ENCODE data around the gene MAGOHB. TPM values are rescaled to one million over a fixed set of nuclear protein-coding genes. Genes with fewer than 3 reads are reported as not detected.

MAGOHB gene
- total and polyA plus RNA-seq, 10 of the 15 experiments (the other 5 are each of a cell fraction or from before 2014, with no cell fraction given), result 30.6 to 217 (median 55.2) TPM

GRCh38 chr12:10612984-10613348 is 443 bp downstream of the MAGOHB start:
- H3K4me2 ChIP-seq (ENCODE audit: control insufficient read depth, insufficient read depth), result peak overlapping the region; percentile 36
- H3K36me3 ChIP-seq (ENCODE audit: control insufficient read depth in 2 of 2, insufficient read depth in 2 of 2, low read length in 1 of 2), result peaks cover 2 to 3% of the 10 kb centered on the region in 2 experiments; a peak in 3 of 4 replicates
- SMC1A ChIA-PET (ENCODE audit: uncharacterized antibody, unreplicated experiment), result interaction anchor here (0.9 to 1.2 kb wide), 4 partner anchors 54 to 1149 kb away, joined by 3 to 4 read pairs (median 3); no protein-coding TSS in a partner anchor
- DNase-seq (ENCODE audit: low read depth, low spot score) (no peak), ATAC-seq (peak; percentile 18), FAIRE-seq (no peak)
- TF ChIP-seq FOXM1 (IDR thresholded peaks at IDR 0.05; ENCODE audit: low read depth, low read length) (no peak), SMAD5 (IDR thresholded peaks at IDR 0.05; ENCODE audit: low read depth) (no peak), ZSCAN29 (IDR thresholded peaks at IDR 0.05) (no peak), HDAC6 (IDR thresholded peaks at IDR 0.05; ENCODE audit: unreplicated experiment) (no peak), RUNX3 (IDR thresholded peaks at IDR 0.05; ENCODE audit: low read length) (no peak), CEBPB (IDR thresholded peaks at IDR 0.05; ENCODE audit: borderline replicate concordance in 1 of 2, low read depth in 2 of 2, low read length in 2 of 2) (no peak), PAX8 (IDR thresholded peaks at IDR 0.05) (no peak), YY1 (IDR thresholded peaks at IDR 0.05; ENCODE audit: low read depth, low read length) (no peak), TBL1XR1 (IDR thresholded peaks at IDR 0.05; ENCODE audit: low read depth, low read length) (no peak), SP1 (IDR thresholded peaks at IDR 0.05; ENCODE audit: low read depth, low read length) (no peak), CHD4 (IDR thresholded peaks at IDR 0.05) (no peak), RFX5 (IDR thresholded peaks at IDR 0.05; ENCODE audit: low read depth, low read length) (no peak)
- TF ChIP-seq, protein P1, sequence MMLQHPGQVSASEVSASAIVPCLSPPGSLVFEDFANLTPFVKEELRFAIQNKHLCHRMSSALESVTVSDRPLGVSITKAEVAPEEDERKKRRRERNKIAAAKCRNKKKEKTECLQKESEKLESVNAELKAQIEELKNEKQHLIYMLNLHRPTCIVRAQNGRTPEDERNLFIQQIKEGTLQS (IDR thresholded peaks at IDR 0.05; ENCODE audit: borderline replicate concordance, extremely low read depth, low read depth, low read length), result no peak
- TF ChIP-seq, protein P2, sequence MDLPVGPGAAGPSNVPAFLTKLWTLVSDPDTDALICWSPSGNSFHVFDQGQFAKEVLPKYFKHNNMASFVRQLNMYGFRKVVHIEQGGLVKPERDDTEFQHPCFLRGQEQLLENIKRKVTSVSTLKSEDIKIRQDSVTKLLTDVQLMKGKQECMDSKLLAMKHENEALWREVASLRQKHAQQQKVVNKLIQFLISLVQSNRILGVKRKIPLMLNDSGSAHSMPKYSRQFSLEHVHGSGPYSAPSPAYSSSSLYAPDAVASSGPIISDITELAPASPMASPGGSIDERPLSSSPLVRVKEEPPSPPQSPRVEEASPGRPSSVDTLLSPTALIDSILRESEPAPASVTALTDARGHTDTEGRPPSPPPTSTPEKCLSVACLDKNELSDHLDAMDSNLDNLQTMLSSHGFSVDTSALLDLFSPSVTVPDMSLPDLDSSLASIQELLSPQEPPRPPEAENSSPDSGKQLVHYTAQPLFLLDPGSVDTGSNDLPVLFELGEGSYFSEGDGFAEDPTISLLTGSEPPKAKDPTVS (IDR thresholded peaks at IDR 0.05; ENCODE audit: low read depth, low read length), result no peak
- TF ChIP-seq, protein P3, sequence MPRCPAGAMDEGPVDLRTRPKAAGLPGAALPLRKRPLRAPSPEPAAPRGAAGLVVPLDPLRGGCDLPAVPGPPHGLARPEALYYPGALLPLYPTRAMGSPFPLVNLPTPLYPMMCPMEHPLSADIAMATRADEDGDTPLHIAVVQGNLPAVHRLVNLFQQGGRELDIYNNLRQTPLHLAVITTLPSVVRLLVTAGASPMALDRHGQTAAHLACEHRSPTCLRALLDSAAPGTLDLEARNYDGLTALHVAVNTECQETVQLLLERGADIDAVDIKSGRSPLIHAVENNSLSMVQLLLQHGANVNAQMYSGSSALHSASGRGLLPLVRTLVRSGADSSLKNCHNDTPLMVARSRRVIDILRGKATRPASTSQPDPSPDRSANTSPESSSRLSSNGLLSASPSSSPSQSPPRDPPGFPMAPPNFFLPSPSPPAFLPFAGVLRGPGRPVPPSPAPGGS (IDR thresholded peaks at IDR 0.05; ENCODE audit: borderline replicate concordance, insufficient read depth, low read depth, low read length, poor library complexity, severe bottlenecking), result no peak
- TF ChIP-seq, protein P4, sequence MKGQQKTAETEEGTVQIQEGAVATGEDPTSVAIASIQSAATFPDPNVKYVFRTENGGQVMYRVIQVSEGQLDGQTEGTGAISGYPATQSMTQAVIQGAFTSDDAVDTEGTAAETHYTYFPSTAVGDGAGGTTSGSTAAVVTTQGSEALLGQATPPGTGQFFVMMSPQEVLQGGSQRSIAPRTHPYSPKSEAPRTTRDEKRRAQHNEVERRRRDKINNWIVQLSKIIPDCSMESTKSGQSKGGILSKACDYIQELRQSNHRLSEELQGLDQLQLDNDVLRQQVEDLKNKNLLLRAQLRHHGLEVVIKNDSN (IDR thresholded peaks at IDR 0.05; ENCODE audit: borderline replicate concordance, extremely low read length, insufficient read depth, low read depth, low read length), result no peak
- peak overlapping the region; percentile 96 for H2AFZ ChIP-seq (ENCODE audit: control insufficient read depth, low read depth, low read length)
- intact Hi-C loops (cut with micrococcal nuclease; ENCODE audit: unreplicated experiment), result loop anchor here (5.0 kb wide), 1 partner anchor 139 kb away; no protein-coding TSS in a partner anchor
- peak overlapping the region; percentile 71 for H3K4me3 ChIP-seq
- TSS peak; percentile 89 for BruUV-seq (replicated peaks)
- POLR2A ChIA-PET, result interaction anchor here (0.7 to 1.6 kb wide), 2 partner anchors 106 to 110 kb away, joined by 3 to 4 read pairs; partner anchors contain the start of gene YBX3
- in situ Hi-C loops (cut with MboI), result no loop called here
- peak overlapping the region; percentile 88 for H3K27ac ChIP-seq (ENCODE audit: control insufficient read depth, insufficient read depth)
- H4K20me1 ChIP-seq (ENCODE audit: control insufficient read depth, insufficient read depth), result no peaks in the 10 kb centered on the region
- RAD21 ChIA-PET (ENCODE audit: unreplicated experiment), result no interaction called here
- H3K9me3 ChIP-seq (replicated peaks; ENCODE audit: control insufficient read depth, insufficient read depth, low read length), result no peaks in the 10 kb centered on the region; the same call in 2 of the 3 replicates
- CTCF ChIA-PET, result interaction anchor here (1.8 to 3.1 kb wide), 2 partner anchors 106 to 136 kb away, joined by 5 to 20 read pairs; no protein-coding TSS in a partner anchor
- H3K27me3 ChIP-seq (replicated peaks in 1 of 2; ENCODE audit: control insufficient read depth in 2 of 2, insufficient read depth in 2 of 2, low read length in 1 of 2), result no peaks in the 10 kb centered on the region
- WGBS (ENCODE audit: insufficient coverage, insufficient replicate concordance, low lambda C conversion rate, missing lambda C conversion rate), result 0% methylated on average over 5 of the region's 6 CpGs
- peaks cover 29% of the 10 kb centered on the region for H3K79me2 ChIP-seq (ENCODE audit: control insufficient read depth, insufficient read depth, low read length)
- H3K9ac ChIP-seq (ENCODE audit: control insufficient read depth, insufficient read depth, low read length), result peak overlapping the region; percentile 87
- no peaks in the 10 kb centered on the region for H3K4me1 ChIP-seq (ENCODE audit: control insufficient read depth, insufficient read depth, low read length)

All from GM12878 (cell line).